HG03469 (cell line): ENCODE data around the gene TYRP1.
"Not testable (repeated sequence)": the region's sequence is repeated elsewhere in the genome, so short reads cannot be mapped to it uniquely, and the experiment has no call there.

Experiments used
- ATAC-seq: cut with Tn5 transposase; IDR thresholded peaks from one replicate; pipeline ENCODE4 v1.9.1; 2021; ENCODE audit warnings: mild to moderate bottlenecking, moderate library complexity, moderate number of reproducible peaks; ENCODE audit not compliant: unreplicated experiment

TYRP1 gene, protein sequence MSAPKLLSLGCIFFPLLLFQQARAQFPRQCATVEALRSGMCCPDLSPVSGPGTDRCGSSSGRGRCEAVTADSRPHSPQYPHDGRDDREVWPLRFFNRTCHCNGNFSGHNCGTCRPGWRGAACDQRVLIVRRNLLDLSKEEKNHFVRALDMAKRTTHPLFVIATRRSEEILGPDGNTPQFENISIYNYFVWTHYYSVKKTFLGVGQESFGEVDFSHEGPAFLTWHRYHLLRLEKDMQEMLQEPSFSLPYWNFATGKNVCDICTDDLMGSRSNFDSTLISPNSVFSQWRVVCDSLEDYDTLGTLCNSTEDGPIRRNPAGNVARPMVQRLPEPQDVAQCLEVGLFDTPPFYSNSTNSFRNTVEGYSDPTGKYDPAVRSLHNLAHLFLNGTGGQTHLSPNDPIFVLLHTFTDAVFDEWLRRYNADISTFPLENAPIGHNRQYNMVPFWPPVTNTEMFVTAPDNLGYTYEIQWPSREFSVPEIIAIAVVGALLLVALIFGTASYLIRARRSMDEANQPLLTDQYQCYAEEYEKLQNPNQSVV

DNA sequence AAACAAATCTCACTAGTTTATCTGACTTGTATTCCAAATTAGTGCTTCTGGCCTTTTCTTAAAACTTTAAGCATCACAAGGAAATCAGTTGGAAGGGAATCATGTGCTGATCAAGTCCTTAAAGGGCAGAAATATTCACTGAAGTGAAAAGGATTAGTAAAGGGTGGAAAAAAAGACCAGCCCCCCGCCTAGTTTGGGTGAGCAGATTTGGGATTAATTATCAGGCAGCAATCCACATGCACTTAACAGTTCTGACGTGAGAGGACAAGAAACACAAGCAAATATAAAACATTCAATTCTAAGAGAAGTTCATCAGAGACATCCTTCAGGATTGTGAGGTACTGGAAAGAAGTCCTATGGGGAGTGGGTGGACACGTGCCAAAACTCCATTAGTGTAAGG lies at the start of gene TYRP1:
TYRP1 (plus strand) TSS at position 245 of the 400 bp plus-strand sequence. CDS start 612 bp downstream, outside the sequence.
- ATAC-seq: no peak

DNA sequence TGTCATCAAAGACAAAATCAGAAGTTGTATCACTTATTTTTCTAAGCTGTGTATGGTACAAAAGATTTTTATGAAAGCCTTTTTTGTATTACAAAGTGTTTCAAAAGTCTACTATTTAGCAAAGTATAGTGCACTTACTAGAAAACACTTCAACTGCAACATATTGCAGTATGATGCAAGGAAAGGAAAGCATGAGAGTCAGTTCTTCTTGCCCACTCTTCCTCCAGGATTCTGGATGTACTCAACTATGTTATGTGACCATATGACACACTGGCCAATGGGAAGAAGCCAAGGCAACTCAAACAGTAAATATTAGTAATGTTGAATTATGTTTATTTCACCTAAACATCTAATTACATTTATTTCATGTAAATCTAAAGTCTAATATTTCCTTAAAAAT lies 49.5 kb upstream of the TYRP1 start:
- ATAC-seq: no peak

DNA sequence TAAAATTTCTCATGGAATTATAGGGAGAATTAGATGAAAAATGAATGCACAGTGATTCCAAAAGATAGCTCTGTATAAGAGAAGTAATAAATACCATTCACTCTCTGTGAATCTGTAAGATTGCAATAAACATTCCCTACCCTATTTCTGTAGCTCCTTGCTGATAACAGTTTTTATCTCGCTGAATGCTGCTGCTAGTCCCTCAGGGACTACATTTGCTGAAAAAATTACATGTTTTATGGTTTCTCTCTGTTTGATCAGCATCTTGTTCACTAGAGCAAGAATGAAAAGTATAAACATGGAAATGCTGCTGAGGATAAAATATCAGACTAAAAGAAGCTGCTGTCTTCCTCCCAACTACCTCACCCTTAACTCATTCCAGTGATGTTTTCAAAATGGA lies 44.3 kb upstream of the TYRP1 start:
- no peak for ATAC-seq

DNA sequence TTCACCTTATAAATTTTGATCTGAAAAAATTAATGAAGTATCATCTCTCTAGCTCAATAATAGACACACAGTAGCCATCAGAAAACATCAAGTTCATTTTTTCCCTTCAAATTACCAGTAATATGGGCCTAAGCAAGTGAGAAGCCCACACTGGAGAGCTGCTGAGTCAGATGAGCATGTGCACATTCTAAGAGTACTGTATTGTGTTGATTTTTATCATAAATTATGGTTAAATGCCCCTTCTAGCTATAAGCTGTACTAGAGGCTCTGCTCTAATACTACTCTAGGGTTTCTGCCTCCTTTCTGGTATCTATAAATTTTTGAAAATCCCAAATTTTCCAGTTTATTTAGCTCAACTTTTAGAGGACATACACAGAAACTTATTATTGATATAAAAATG lies 42.1 kb upstream of the TYRP1 start:
- ATAC-seq: no peak

DNA sequence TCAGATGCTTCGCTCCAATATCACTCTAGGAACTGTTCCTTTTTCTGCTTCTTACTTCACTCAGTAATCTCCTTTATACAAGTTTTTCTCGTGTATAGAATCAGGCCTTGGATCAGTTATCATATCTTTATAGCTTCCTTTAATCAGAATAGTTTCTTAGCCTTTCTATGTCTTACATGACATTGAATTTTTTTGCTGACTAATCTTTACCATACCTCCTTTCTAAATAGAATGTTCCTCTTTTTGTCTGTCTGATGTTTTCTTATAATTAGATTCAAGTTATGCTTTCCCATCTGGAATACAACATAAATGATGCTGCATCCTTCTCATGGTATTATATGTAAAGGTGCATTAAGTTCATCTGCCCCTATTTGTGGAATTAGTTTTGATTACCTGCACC lies 40.2 kb upstream of the TYRP1 start:
- no peak for ATAC-seq

DNA sequence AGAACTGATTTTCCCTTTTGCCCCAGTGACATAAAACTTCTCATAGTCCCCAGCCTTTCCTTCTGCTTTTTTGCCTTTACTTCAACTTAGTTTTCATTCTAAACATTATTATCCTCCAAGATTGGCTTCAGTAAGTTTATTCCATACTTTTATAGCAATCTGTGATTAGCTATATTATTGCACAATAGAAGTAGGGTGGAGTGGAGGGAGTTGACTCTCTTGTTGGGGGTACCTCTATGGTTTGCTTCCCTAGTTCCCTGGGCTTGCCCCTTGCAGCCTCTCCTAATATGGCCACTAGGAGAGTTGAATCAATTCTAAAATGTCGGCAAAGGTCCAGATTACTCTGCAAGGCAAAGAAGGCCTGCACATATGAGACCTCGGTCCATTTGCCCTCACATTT lies 36.4 kb upstream of the TYRP1 start:
- no peak for ATAC-seq

DNA sequence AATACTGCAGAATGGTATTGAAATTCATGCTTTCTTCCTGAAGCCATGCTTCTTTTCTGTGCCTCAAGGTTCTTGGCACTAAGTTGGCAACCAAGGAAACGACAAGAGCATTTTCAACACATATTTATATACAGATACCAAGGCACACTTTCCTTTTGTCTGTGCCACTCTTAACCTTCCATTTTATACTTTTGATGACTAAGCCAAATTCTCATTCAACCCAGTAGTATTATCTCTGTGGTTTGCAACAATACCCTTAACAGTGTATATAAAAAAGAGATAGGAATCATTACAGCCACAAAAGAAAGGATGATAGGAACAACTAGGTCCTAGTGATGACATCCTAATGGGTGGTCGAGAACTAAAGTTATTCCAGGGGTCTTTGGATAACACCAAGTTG lies 36.0 kb upstream of the TYRP1 start:
- ATAC-seq: no peak

DNA sequence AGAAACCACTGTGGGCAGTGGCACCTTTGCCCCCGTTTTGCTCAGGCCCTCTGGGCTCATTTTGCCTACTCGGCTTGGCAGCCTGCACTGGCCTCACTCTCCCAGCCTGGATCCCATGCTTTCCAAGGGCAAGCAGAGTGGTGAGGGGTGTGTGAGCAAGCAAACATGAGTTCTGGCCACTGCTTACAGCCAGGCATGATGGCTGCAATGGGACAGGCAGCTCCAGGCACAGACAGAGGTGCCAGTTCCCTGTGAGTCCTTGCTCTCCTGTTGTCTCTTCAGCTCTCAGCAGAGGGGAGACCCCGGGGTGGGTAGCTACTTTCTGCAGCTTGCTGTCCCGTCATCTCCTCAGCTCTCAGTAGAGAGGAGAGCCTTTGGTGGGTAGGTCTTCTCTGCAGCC lies 35.2 kb upstream of the TYRP1 start:
- no peak for ATAC-seq

DNA sequence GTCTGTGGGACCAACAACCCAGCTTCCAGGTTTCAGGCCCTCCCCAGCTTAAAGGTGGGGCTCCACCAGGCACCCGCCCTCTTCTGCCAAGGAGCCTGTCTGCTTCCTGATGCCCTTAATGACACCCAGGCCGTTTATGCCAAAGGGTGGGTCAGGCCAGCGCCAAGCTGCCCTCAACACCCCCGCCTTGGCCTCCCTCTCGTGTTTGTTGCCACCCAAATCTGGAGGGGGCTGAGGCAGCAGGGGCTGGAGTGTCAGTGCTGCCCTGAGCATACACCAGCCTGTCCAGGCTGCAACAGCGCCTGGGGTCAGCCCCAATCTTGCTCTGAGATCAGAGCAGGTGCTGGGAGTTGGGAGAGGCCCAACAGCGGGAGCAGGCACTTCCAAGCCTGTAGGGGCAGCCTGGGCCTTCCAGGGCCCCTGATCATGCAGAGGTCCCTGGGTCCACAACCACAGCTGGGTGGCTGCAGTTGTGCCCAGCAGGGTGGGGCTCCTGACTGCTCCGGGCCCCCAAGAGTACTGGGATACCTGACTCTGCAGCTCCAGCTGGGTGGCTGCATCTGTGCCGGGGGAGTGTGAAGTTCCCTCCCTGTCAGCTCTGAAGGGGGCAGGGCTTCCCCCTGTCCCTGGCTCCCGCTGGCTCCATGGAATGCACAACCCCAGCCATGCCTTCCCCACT lies 34.5 kb upstream of the TYRP1 start:
- ATAC-seq: no peak

DNA sequence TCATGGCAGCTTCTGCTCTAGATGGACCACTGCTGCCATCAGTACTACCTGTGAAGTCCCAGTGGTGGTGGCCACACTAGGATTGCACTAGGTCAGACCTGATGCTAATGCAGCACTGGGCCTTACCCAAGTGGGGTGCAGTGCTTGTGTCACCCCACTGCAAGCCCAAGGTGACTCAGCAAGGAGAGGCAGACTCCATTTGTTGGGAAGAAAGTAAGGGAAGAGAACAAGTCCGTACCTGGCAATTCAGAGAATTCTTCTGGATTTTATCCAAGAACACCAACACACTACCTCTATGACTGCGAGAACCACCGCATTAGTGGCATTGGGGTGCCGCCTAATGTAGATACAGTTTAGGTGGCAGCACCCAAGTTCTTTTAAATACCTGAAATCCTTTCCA lies 34.0 kb upstream of the TYRP1 start:
- ATAC-seq: no peak

DNA sequence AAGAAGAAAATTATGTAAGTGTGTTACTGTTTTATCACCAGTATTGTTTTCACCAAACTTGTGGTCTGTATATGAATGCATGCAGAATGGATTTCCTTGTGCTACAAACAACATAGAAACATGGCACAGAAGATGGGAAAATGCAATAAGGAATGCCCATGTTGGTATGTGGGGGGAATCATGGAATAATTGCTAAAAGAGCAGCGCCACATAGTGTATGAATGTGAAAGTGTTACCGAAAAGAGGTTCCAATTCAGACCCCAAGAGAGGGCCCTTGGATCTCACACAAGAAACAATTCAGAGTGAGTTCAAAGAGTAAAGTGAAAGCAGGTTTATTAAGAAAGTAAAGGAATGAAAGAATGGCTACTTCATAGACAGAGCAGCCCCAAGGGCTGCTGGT lies 26.4 kb upstream of the TYRP1 start:
- ATAC-seq: no peak

DNA sequence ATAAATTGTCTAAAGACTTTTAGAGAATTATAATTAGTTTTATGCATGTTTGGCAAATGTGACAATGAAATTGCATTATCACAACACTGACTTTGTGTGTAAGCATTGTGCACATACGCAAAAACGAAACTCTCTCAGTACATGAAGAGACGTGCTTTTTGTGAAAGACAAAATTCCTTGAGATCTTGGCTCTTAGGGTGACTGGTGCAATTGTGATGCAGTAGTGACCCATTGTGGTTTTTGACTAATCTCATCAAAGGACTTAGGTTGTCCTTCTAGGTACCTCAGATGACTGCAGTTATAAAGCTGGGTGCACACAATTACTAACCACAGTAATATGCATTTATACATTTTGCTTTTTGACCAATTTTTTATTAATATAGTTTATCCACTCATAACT lies 25.3 kb upstream of the TYRP1 start:
- ATAC-seq: no peak

DNA sequence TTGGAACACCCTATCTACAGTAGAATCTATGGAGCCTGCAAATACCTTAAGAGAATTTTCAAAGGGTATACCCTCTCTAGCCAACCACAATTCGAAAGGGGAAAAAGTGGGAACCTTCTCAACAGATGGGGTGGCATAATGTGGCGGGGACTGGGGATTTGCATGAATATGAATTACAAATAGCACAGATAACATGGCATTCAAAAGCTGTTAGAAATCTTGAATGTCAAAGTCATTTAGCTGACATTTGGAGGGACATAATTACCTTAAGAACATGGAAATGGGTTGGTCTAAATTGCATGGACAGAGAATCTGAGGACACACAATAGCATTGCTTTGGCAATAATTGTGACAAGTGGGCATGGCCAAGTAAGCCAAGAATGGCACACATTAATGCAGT lies 23.2 kb upstream of the TYRP1 start:
- ATAC-seq: no peak

DNA sequence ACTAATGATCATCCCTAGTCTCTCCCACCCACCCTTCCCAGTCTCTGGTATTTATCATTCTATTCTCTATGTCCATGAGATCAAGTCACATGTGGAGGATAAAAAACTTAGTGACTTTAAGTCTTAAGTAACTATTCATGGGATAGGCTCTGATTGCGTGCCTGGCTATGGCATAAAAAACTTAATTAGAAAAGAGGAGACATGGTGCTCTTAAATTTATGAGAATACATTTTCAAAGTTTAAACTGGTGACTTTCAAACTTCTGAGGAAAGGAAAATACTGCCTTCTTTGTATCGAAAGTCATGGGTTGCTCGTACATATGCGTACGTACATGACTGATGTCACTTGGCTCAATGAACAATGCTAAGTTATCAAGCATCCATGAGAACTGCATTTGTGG lies 18.2 kb upstream of the TYRP1 start:
- no peak for ATAC-seq

DNA sequence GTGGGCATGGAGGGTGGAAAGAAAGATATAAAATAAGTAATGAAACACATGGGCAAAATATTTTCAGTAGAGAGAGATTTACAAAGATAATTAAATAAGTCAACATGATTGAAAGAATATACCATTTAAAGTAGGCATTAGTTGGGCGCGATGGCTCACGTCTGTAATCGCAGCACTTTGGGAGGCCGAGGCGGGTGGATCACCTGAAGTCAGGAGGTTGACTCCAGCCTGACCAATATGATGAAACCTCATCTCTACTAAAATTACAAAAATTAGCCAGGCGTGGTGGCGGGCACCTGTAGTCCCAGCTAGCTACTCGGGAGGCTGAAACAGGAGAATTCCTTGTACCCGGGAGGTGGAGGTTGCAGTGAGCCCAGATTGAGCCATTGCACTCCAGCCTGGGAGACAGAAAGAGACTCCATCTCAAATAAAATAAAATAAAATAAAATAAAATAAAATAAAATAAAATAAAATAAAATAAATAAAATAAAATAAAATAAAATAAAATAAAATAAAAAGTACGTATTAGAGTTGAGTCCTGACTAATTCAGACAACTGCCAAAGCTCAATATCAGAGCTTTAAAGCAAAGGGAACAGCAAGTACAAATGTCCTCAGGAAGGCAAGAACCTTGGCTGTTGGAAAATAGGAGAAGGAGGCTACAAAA lies 15.6 kb upstream of the TYRP1 start:
- not testable (repeated sequence) for ATAC-seq

DNA sequence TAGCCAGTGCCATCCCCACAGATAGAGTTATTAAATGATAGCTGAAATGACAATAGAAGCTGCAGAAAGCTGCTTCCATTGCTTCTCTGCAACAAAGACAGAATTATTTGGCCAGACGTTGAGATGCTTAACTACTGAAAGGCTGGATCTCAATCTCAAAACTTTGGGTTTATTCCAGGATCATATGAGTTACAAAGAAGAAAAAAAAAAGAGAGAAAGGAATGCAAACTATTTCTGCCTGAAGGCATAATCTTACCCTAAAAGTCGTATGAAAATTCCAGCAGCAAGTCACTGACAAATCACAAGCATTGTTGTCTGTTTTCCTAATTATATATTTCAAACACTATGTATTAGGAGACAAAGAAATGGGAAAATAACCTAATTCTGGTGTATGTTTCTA lies 12.8 kb upstream of the TYRP1 start:
- ATAC-seq: no peak

DNA sequence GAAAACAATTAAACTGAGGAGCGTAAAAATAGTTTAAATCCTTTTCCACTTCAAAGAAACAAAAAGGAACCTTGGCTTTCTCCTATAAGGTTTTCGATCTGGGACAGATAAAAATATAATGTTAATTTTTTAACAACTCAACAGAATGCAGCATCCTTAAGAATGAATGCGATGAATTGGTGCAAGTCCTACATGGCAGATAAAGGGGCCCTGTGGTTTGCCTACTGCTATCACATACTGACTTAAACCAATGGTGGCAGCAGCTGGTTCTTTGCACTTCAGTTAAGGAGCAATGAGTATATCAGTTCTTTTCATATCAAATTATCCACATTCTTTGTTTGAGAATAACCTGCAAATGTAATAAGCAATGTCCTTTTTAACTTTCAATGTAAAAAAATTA lies 12.4 kb upstream of the TYRP1 start:
- ATAC-seq: no peak

DNA sequence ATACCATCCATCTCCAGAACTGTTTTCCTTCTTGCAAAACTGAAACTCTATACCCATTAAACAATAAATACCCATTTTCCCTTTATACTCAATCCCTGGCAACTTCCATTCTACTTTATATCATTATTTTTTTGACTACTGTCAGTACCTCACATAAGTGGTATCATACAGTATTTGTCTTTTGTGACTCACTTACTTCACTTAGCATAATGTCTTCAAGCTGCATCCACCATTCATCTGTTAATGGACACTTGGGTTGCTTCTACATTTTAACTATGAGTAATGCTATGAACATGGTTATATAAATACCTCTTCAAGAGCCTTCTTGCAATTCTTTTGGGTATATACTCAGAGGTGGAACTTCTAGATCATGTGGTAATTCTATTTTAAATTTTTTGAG lies 11.6 kb upstream of the TYRP1 start:
- ATAC-seq: no peak

DNA sequence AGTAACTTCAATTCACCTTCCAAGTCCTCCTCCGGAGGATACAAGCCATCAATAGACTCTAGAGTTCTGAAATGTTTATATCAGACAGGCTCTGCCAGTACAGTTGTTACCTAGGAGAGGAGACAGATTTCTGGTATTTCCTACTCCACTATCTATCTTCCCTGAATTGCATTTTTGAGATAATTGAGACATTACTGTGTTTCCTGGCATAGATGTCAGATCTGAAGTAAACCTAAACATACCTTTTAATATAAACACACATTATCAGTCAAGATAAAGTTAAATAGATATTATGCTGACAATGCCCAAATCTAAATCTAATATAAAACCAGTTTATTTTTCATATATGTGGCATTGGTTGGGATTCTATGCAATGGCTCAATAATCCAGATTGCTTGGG lies 8.2 kb upstream of the TYRP1 start:
- no peak for ATAC-seq

DNA sequence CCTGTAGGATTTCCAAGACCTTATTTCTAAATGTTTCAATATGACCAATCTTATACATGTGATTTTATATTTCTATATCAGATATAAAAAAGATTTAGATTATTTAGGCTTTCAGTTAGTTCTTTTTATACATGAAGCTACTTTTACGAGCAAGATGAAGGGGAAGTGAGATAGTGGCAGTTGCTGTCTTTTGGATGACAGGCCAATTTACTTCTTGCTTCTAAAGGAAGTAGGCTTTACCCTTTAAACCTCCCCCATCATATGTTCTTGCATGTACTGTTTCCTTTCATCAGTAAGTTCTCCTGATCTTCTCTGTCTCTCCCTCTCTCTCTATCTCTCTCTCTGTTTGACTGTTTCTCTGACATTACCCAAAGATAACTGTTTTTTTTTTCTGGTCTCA lies 4.0 kb upstream of the TYRP1 start:
- no peak for ATAC-seq

DNA sequence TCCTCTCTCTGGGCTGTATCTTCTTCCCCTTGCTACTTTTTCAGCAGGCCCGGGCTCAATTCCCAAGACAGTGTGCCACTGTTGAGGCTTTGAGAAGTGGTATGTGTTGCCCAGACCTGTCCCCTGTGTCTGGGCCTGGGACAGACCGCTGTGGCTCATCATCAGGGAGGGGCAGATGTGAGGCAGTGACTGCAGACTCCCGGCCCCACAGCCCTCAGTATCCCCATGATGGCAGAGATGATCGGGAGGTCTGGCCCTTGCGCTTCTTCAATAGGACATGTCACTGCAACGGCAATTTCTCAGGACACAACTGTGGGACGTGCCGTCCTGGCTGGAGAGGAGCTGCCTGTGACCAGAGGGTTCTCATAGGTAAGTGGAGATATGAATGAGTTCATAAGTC lies 828 bp downstream of the TYRP1 start:
- no peak for ATAC-seq

DNA sequence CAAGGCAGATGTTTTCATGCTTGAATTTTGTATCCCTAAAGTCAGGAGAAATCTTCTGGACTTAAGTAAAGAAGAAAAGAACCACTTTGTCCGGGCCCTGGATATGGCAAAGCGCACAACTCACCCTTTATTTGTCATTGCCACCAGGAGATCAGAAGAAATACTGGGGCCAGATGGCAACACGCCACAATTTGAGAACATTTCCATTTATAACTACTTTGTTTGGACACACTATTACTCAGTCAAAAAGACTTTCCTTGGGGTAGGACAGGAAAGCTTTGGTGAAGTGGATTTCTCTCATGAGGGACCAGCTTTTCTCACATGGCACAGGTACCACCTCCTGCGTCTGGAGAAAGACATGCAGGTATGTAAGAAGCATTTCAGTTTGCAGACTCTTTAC lies 2.3 kb downstream of the TYRP1 start:
- ATAC-seq: no peak
